ENCODE data around the gene ZNF366.

ZNF366 gene

DNA sequence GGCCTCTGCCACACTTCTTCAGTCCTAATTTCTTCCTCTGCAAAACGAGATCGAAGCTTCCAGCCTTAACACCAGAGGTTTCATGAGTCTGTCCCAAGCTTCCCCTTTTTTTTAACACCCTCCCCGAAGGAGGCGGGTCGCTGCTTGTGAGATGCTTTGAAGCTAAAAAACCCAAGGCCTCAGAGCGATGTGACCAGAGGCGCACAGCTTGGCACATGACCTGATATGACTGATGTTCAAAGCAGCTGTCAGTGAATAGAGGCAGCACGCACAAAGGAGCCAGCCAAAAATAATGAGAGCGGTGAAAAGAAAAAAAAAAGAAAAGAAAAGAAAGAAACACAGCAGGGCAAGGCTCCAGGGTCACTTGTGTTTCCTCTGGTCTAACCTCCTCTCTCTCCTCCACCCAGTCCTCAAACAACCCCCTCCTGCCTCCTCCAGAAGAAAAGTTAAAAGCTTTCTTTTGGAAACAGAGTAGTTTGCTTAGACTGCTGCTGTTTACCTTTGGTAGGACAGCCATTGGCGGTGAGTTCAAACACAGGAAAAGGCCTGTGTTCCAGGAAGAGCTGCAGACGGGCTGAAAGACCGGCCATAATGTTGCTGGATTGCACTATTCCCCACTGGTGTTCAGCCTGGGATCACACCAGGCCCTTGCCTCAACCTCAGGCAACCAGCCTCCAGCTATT lies 10.9 kb upstream of the ZNF366 start:
- DNase-seq, result no peak

DNA sequence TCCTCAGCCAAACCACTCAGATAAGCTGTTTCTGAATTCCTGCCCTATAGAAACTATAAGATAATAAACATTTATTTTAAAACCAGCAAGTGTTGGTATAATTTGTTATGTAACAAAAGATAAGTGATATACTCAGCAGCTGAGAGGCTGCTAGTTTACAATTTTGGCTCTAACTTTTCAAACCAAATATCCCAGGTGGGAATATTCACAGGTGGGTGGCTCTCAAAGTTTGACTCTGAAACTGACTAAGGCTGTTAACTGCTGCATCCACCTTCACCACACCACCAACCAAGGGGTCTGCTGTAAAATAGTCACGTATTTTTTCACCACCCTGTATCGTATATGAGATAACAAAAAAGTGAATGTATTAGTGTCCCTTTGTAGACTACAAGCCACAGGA lies 9.7 kb upstream of the ZNF366 start:
- no peak for DNase-seq

DNA sequence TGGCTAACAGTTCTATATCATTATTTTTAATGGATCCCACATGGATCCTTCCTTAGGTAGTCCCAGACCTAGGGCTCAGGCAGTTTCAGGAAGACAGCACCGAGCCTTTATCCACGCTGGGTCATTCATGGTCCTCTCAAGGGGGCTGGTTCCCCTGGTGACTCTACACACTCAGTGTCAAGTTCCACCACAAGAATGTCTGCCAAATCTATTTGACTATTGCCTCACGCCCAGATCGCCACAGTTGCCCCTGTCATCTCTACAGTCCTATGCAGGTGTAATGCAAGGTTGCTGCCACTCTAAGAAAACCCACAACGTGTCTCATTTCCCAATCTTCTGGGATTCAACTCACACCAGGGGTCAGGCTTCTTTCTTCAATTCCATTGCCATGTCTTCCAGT lies 8.0 kb upstream of the ZNF366 start:
- no peak for DNase-seq

DNA sequence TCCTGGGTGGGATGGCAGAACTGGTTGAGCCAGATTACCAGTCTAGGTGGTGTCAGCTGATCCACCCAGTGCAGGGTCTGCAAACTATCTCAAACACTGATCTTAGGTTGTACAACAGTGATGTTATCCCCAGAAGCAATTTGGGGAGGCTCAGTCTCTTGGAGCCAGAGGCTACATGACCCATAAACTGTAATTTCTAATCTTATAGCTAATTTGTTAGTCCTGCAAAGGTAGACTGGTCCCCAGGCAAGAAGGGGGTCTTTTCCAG lies 5.3 kb upstream of the ZNF366 start:
- DNase-seq, result no peak

DNA sequence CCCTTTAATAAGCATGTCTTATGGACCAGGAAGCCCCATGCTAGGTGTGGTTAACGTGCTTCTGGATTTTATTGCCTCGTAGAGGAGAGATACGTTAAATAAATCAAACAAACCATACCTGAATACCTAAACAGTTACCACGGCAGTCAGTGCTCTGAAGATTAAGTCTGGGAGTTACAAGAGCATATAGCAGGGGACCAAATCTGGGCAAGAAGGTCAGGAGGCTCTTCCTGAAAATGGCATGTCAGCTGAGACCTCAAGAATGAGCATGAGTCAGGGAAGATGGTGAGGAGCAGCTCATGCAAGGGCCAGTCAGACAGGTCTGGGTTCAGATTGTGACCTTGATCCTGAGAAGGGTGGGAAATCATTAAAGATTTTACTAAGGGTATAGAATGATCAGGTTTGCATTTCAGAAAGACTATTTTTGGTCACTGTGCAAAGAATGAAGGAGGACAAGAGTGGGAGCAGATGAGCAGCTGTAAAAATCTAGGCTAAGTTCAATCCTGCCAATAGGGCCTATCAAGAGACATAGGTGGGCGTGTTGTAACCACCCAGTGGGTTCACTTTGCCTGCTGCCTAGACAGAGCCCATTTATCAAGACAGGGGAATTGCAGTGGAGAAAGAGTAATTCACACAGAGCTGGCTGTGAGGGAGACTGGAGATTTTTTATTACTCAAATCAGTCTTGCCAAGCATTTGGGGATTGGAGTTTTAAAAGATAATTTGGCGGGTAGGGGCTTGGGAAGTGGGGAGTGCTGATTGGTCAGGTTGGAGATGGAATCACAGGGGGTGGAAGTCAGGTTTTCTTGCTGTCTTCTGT lies 4.8 kb upstream of the ZNF366 start:
- DNase-seq, result no peak

DNA sequence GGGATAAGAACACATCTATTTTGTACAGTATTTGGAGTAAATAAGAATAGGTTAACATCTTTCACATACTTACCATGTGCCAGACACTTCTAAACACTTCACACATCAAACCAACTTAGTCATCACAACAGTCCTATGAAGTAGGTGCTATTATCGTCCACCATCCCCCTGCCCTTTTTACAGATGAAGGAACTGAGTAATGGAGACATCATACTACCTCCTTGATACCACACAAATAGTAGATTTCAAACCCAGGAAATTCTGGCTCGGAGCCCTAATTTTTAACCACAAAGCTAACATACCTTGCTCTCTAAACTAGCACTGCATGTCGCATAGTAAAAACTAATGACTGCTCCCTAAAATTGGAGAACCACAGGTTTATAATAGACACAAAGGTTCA lies 4.2 kb upstream of the ZNF366 start:
- DNase-seq, result no peak

DNA sequence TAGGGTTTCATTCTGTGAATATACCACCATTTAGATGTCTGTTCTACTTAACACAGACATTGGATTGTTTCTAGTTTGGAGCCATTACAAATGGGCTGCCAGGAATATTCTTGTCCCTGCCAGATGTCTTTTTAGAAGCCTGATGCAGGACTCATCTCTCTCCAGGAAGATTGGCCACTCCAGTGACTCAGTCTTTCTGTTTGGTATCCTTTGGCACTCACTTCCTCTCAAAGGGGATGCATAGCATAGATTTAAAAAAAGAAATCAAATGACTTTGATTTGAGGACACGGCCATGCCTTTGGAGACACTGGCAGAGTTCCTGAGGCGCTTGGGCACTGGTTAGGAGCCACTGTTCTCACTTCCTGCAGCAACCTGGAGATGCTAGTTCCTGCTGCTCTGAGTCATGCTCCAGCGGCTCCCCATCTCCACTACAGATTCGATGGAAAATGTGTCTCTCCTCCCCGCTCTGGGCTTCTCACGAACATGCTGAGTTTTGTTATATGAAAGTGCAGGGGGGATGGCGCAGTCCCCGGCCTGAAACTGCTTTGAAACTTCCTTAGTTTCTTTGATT lies 3.5 kb upstream of the ZNF366 start:
- no peak for DNase-seq

DNA sequence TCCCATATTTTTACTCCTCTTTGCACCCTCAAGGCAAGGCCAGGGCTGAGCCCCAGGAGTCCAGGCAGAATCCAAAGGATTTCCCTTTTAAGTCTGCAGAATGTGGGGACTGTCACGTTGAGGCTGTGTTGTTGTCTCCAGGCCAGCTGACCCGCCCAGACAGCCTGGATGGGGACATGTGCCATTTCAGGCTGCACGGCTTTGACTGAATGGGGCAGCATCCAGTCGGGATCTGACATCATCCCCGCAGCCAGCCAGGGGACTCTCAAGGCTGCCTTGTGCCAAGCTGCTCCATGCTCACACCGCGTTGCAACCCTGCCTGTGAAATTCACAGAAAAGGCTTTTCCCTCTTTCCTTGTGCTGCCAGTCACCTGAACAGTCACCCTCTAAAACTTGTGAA lies 2.2 kb upstream of the ZNF366 start:
- DNase-seq, result no peak

DNA sequence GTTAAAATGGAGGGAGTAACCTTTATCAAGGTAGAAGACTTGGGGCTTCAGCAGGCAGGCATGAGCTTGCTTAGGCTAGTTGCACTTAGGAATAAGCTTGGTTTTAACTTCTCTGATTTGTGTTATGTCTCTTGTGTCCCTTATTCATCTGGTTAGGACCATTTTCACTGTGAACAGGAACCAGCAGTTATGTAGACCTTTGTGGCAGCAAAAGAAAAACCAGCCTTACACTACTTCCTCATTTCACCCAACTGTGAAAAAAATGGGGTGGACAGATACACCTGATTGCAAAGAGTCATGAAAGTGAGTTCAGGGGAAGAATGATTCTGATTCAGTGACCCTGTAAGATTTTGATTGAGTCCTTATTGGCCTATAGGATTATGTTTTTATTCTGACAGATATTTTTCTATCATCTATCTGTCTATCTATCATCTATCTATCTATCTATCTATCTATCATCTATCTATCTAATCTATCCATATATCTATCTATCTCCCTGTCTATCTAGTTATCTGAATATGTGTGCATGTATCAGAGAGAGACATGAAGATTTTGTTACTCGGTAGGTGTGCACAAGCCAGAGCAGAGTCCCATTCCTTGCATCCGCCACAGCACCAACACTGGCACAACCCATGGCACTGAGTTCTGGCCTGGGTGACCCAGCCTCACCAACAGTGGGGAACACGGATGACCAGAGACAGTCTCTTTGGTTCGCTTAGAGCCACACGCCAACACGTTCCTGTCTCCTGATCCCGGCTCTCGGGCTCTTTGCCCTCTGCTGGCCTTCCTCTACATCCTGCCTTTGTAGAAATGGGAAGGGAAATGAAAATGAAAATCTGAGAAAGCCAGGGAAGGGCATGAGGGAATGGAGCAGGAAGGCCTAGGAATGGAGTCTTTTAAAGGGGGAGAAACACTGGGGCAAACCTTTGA lies 1.3 kb upstream of the ZNF366 start:
- DNase-seq, result no peak

DNA sequence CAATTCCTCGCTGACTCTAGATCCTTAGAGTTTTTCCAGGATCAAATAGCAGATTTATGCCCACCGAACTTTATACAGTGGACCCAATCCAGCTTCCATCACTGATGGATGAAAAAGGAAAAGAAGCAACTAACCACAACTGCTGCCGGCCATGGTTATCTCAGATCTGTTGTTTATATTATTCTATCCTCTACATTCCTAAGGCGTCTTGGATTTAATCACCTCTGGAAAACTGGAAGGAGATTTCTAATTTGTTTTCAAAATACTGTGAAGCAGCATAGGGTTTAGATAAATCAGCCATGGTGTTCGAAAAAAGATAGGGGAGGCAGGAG lies 663 bp upstream of the ZNF366 start:
- DNase-seq, result no peak

DNA sequence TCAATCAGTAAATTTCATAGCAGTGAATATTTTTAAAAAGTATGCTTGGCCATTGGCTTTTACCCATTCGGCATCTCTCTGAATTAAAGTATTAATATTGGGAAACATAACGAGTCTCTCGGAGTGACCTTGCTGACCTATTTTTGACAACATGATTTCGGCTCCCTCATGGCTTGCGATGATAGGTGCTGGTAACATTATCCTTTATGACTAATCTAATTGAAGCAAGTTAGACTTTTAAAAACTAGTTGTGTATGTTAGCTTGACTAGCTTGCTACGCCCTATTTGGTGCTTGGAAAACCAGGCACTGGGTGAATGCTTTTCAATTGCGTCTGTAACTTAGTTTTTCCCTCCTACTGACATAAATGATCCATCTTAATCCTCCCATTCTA lies 1.1 kb downstream of the ZNF366 start:
- DNase-seq, result no peak

DNA sequence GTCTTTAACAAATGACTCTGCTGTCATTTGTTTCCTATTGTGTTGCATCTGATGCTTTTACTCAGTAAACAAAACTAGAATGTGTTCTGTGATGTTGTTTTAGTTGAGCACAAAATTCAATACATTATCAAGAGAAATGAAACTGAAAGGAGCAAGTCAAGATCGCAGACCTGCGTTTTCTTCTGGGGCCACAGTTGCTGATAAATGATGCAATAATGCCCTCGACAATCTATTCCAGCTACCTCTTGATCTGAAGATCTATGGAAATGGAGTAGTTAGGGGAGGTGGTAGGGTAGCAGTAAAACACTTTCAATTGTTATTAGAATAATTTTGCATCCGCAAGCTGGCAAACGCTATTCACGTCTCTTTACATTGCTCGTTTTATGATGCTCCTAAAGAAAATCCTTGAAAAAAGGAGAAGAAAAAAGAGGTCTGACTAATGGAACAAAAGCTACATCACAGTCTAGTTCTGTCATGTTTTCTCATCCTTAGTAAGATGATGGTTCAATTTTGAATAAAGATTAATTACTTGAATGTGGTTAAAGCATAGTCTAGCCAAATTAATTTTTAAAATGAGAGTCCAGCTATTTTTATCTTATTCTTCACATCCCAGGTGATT lies 1.6 kb downstream of the ZNF366 start:
- DNase-seq, result no peak

DNA sequence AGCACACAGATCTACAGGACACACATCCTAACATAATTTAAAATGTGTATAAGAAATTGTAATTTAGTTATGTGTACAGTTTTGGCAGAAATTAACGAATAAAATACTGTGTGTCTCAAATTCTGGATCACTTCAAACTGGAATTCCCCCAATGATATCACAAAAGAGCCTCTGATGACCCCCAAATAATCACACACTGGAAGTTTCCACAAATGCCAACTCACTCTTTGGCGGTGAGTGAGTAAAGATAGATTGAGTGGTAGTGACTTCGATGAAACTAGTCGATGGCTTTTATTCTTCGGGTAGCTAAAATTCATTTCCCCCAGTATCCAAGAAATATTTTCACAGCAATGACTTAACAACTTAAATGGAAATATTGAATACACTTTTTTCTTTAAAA lies 2.2 kb downstream of the ZNF366 start:
- no peak for DNase-seq

DNA sequence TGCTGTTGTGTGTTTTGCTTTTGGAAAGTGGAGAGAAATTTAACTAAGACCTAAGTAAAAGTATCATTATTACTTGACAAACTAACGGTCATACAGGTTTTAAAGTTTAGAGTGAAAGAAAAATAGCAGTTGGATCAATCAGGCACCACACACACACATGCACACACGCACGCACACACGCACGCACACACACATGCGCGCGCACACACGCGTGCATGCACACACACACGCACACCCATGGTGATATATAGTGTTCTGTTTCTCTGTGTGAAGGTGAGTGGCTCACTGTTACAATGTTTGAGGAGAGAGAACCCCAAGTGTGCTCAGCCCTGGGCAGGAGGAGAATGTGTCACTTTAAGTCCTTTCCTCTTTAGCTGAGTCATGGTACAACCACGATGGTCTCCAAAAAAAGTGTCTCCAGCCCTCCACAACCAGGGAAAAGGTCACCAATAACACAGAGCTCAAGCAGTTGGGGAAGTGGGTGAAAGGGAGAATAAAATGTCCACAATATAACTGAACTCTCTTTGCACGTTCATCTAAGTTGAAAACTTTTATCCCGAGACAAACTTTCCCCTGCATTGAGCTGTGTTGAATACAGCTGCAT lies 3.2 kb downstream of the ZNF366 start:
- no peak for DNase-seq

DNA sequence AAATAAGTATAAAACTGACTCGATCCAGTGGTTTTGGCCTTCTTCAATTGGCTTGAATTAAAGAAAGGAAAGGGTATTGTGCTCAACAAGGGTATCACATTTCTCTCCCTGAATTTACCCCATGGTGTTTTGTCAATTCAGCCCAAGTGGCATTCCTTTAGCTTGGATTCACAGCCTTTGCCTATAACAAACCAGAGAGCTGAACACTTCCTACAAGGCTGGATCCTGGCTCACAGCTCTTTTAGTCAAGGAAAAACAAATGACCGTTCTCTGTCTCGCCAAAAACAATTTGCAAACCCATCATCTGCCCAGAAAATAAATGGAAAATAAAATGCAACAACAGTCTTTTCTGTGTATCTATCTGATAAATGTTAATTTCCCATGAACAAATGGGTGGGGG lies 5.7 kb downstream of the ZNF366 start:
- no peak for DNase-seq

DNA sequence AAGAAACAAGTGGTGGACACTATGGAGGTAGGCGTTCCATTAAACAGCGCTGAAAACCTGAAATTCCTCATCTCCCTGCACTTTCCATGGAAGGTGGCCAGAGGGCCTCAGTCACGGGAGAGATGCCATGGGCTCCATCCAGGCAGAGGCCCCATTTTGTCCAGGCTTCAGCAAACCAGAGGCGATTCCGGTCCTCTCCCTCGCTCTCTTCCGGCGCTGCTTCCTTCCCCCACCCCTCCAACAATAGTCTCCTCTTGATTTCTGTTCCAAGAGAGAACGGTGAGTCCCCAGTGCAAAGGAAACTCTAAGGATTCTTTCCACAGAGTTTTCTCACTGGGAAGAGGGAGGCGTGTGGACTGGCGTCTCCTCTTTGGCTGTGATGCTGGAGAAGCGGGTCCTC lies 7.5 kb downstream of the ZNF366 start:
- DNase-seq, result no peak

DNA sequence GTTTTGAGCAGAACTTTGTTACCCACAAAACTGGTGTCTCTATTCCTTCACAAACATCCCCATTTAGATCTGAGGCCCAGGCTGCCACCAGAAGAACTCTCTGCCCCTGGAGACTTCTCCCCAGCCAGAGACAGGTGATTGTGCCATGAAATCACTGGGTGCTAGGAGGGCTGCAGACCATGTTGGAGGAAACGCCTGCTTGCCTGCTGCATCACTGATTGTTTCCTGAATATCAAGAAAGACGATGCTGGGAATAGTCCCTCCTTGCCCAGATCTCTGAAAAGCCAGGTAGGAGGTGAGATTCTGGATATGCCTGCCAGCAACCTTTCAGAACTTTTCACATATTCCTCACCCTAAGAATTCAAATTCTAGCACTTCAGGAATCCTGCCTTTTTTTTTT lies 8.1 kb downstream of the ZNF366 start:
- DNase-seq, result no peak

DNA sequence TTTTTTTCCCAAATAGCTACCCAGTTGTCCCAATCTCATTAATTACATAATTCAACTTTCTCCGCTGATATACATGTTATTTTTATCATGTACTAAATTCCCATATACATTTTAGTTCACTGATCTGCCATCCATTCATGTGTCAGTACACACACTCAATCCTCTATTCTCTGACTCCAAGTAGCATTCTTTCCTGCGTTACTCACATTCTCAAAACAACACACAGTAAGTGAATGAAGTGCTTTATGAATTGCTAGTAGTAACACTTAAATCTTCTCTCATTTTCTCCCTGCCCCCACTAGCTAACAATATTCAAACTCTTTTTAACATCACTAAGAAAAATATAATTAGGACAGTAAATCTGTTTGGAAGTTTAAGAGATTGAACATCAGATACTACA lies 8.9 kb downstream of the ZNF366 start:
- no peak for DNase-seq

DNA sequence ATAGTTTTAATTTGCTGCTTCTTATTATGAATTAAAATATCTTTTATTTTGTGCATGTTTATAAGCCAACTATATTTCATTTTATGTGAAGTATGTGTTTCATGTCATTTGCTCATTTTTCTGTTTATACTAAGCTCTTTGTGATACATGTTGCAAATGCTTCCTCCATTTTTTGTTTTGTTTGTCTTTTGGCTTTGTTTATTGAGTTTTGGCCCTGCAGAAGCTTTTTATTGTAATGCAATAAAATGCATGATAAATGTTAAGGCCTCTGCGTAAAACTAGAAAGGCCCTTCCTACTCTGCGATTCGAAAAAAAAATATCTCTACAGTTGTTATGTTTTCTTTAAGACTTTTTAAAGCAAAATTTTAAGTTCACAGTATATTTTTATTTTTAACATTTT lies 9.4 kb downstream of the ZNF366 start:
- no peak for DNase-seq

DNA sequence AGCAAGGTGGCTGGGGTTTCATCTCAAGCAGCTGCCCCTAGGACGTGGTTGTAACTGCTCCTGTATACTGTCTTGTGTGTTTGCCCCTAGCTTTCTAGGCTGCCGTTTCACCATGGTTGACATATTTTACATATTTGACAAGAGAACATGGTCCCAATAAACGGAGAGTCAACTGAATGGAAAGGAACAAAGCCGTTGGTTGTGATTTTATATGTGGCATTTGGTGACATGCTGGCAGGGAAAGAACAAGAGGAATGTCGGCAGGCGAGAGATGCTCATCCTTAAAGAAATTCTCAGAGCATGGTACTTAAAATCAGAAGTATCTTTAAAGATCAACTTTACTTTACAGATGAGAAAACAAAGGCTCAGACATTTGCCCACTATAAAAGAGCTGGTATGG lies 11.8 kb downstream of the ZNF366 start:
- DNase-seq, result no peak

DNA sequence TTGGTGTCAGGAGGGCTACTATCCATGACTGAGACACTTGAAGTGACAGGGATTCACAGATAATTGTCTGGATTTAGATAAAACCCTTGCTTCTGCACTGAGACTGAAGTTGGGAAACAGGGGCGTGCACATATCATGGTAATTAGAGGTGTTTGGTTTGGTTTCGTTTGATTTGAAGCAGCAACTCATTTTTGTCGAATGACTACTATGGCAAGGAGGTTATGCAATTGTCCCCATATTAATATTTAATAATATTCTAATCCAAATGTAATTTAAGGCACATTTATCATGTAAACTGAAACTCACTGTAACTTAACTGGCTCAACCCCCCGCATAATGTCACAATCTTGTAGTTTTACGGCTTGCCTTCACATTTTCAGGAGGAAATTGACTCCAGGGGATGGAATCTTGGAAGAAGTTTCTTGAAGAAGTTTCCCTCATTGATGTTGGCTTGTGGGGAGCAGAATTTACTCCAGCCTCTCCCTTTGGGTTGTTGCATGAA lies 12.5 kb downstream of the ZNF366 start:
- no peak for DNase-seq

DNA sequence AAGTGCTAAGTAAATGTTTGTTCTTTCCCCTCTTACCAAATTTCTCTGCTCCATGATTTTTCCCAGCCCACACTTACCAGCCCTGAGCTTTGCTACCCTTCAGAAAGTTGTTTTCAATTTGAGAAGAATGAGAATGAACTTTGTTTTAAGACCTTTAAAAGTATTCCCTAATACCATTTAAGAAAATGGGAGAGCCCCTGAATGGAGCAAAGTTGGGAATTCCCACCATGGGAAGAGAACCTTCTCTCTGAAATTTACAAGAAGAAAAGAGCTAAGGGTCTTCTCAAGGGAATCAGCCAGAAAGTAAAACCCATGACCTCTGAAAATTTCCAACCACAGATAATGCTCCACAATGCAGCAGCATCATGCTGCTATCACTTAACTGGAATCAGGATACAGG lies 17.7 kb downstream of the ZNF366 start:
- DNase-seq, result no peak

DNA sequence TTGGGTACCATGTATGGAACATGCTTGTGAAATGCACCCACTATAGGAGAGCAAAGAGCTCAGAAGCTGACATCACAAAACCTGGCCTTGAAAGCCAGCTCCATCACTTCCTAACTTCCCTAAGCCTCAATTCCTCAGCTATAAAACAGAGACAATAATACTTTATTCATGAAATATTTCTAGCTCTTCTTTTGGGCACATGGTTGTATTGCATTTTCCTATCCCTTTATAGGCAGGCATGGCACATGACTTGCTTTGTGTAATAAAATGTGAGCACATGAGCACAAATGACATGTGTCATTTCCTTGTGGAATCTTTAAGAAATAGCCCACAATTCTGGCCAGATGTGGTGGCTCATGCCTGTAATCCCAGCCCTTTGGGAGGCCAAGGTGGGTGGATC lies 18.5 kb downstream of the ZNF366 start:
- no peak for DNase-seq
